DND-41 (cell line): ENCODE data around the gene SURF6.
"Not testable (repeated sequence)": the region's sequence is repeated elsewhere in the genome, so short reads cannot be mapped to it uniquely, and the experiment has no call there.

Experiments
- ATAC-seq: fragments of 200-7000 bp; cut with Tn5 transposase; 3 replicates; pipeline ENCODE4 v1.9.1; 2021; ENCODE audit warnings: low read depth; ENCODE audit not compliant: insufficient read depth
- DNase-seq: peaks from one replicate; pipeline ENCODE4 v3.0.0-alpha.2; 2020
- H2AFZ ChIP-seq: 2 replicates; pipeline ENCODE4 v1.6.0; 2012; ENCODE audit warnings: low read depth, low read length
- H3K27ac ChIP-seq: 2 replicates; pipeline ENCODE4 v1.5.1; 2012; ENCODE audit warnings: low read length, inconsistent platforms
- H3K27me3 ChIP-seq: fragments of 200-600 bp; sonication (generic); 2 replicates; pipeline ENCODE4 v1.6.0; 2012; ENCODE audit warnings: low read length, mild to moderate bottlenecking, inconsistent platforms; ENCODE audit not compliant: insufficient read depth, poor library complexity
- H3K36me3 ChIP-seq: 2 replicates; pipeline ENCODE4 v1.5.1; 2012; ENCODE audit warnings: low read length, inconsistent platforms; ENCODE audit not compliant: insufficient read depth
- H3K4me1 ChIP-seq: 2 replicates; pipeline ENCODE4 v1.5.1; 2012; ENCODE audit warnings: mild to moderate bottlenecking, low read length; ENCODE audit not compliant: insufficient read depth
- H3K4me2 ChIP-seq: 2 replicates; pipeline ENCODE4 v1.6.0; 2012; ENCODE audit warnings: mild to moderate bottlenecking, moderate library complexity, low read length, inconsistent platforms; ENCODE audit not compliant: insufficient read depth
- H3K4me3 ChIP-seq, 2 experiments: fragments of 200-600 bp in 1 of 2; shearing (Covaris generic) in 1 of 2; 2 replicates each; pipeline ENCODE4 v1.5.1; 2012 to 2016; ENCODE audit warnings: inconsistent platforms in 2 of 2, low read length in 2 of 2, mild to moderate bottlenecking in 2 of 2, low read depth in 1 of 2, moderate library complexity in 1 of 2
- H3K79me2 ChIP-seq: 2 replicates; pipeline ENCODE4 v1.6.0; 2012; ENCODE audit warnings: low read length, inconsistent platforms; ENCODE audit not compliant: insufficient read depth
- H3K9ac ChIP-seq: 2 replicates; pipeline ENCODE4 v1.6.0; 2012; ENCODE audit warnings: low read depth, mild to moderate bottlenecking, inconsistent platforms, low read length, moderate library complexity
- H3K9me3 ChIP-seq: 2 replicates; pipeline ENCODE4 v1.5.1; 2012; ENCODE audit warnings: low read length, moderate library complexity, mild to moderate bottlenecking, inconsistent platforms; ENCODE audit not compliant: insufficient read depth, severe bottlenecking
- H4K20me1 ChIP-seq: 2 replicates; pipeline ENCODE4 v1.6.0; 2012; ENCODE audit warnings: low read length; ENCODE audit not compliant: insufficient read depth
- CTCF ChIP-seq: IDR thresholded peaks from 2 replicates; pipeline ENCODE4 v1.5.1; 2012; ENCODE audit warnings: borderline replicate concordance, low read length, moderate library complexity, mild to moderate bottlenecking; ENCODE audit not compliant: poor library complexity, severe bottlenecking; ENCODE audit errors: extremely low read depth
- EZH2 ChIP-seq: IDR thresholded peaks from 3 replicates; pipeline ENCODE4 v1.6.1; 2012; ENCODE audit warnings: borderline replicate concordance, low read depth, mild to moderate bottlenecking, moderate library complexity, low read length, inconsistent platforms; ENCODE audit not compliant: severe bottlenecking

The SURF6 gene

DNA sequence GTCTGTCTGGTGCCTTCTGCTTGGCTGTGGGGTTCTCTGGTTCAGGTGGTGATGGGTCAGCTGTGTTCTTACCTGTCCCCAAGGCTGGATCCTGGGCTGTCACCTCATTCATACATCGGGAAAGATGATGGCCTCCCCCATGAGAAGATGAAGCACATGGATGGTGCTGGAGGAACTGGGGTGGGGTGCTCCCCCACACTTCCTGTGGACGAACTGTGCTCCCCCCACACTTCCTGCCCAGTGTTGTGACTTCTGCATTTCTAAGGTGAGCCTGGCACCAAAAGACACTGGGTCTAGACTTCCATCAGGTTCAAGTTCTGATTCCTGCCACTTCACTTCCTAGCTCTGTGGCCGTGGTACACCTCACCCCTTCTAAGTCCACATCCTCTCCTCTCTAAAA is 4.3 kb upstream of the SURF6 start:
- Histone ChIP-seq H3K27ac (no peak overlapping the region), H3K27me3 (no peaks in the 10 kb centered on the region), H4K20me1 (peaks cover 14% of the 10 kb centered on the region), H3K36me3 (peaks cover 58% of the 10 kb centered on the region), H3K79me2 (peaks cover 14% of the 10 kb centered on the region), H3K4me1 (peaks cover 11% of the 10 kb centered on the region), H3K4me3 (no peak overlapping the region), H2AFZ (no peak overlapping the region), H3K4me2 (no peak overlapping the region), H3K9me3 (no peaks in the 10 kb centered on the region), H3K9ac (no peak overlapping the region)
- ATAC-seq: no peak
- DNase-seq: no peak
- no peak for TF ChIP-seq CTCF
- no peak for TF ChIP-seq EZH2

GRCh38 chr9:133339641-133340040 is 3.7 kb upstream of the SURF6 start:
- ATAC-seq (no peak), DNase-seq (no peak)
- H3K4me2 ChIP-seq: no peak overlapping the region
- no peaks in the 10 kb centered on the region for H3K27me3 ChIP-seq
- no peaks in the 10 kb centered on the region for H3K9me3 ChIP-seq
- TF ChIP-seq EZH2 (no peak), CTCF (no peak)
- H3K27ac ChIP-seq: no peak overlapping the region
- no peak overlapping the region for H3K9ac ChIP-seq
- peaks cover 16% of the 10 kb centered on the region for H4K20me1 ChIP-seq
- H3K4me3 ChIP-seq: no peak overlapping the region
- H3K4me1 ChIP-seq: peaks cover 17% of the 10 kb centered on the region
- H3K79me2 ChIP-seq: peaks cover 18% of the 10 kb centered on the region
- peaks cover 56% of the 10 kb centered on the region for H3K36me3 ChIP-seq
- no peak overlapping the region for H2AFZ ChIP-seq

GRCh38 chr9:133334888-133335287 is 1.1 kb downstream of the SURF6 start:
- not testable (repeated sequence) for H3K27me3 ChIP-seq, H2AFZ ChIP-seq, H3K27ac ChIP-seq, DNase-seq, ATAC-seq, H3K9me3 ChIP-seq
- Histone ChIP-seq H4K20me1 (peaks cover 41% of the 10 kb centered on the region), H3K4me1 (peaks cover 30% of the 10 kb centered on the region), H3K4me3 (peak overlapping the region; percentile 74 to 88; a peak in 3 of 4 replicates), H3K4me2 (peak overlapping the region; percentile 95), H3K36me3 (peaks cover 52% of the 10 kb centered on the region), H3K9ac (peak overlapping the region; percentile 79), H3K79me2 (peaks cover 33% of the 10 kb centered on the region)

DNA sequence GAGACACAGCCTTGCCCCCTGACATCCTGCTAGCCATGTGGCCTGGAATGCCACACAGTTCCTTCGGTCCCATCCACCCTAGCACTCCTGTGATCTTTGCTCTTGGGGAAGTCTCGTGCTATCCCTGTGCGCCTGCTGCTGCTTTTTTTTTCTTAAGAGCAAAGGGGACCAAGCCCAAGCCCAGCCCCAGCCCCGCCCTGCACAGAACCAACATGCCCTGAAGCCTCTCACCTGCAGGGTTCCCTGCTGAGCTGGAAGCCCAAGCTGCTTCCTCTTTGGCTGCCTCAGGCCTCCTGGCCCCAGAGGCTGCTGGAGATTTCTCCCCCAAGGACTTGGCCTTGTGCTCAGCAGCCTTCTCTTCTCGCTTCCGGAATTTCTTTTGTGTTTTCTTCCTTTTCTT is 1.8 kb downstream of the SURF6 start:
- ATAC-seq (no peak), DNase-seq (no peak)
- H3K27ac ChIP-seq: no peak overlapping the region
- no peaks in the 10 kb centered on the region for H3K27me3 ChIP-seq
- H3K4me3 ChIP-seq: peak overlapping the region in 1 of 2 experiments; percentile 88; a peak in 2 of 4 replicates
- H3K4me2 ChIP-seq: peak overlapping the region; percentile 95
- TF ChIP-seq EZH2 (no peak), CTCF (no peak)
- H3K4me1 ChIP-seq: peaks cover 30% of the 10 kb centered on the region
- H3K9me3 ChIP-seq: no peaks in the 10 kb centered on the region
- no peak overlapping the region for H2AFZ ChIP-seq
- H4K20me1 ChIP-seq: peaks cover 41% of the 10 kb centered on the region
- peaks cover 47% of the 10 kb centered on the region for H3K36me3 ChIP-seq
- H3K9ac ChIP-seq: peak overlapping the region; percentile 79; the same call in 1 of the 2 replicates
- peaks cover 33% of the 10 kb centered on the region for H3K79me2 ChIP-seq
